HG03571 (cell line): ENCODE data around the gene LCP2.

Source experiments
- ATAC-seq: cut with Tn5 transposase; IDR thresholded peaks from one replicate; pipeline ENCODE4 v1.9.1; 2021; ENCODE audit not compliant: unreplicated experiment

The LCP2 gene

DNA sequence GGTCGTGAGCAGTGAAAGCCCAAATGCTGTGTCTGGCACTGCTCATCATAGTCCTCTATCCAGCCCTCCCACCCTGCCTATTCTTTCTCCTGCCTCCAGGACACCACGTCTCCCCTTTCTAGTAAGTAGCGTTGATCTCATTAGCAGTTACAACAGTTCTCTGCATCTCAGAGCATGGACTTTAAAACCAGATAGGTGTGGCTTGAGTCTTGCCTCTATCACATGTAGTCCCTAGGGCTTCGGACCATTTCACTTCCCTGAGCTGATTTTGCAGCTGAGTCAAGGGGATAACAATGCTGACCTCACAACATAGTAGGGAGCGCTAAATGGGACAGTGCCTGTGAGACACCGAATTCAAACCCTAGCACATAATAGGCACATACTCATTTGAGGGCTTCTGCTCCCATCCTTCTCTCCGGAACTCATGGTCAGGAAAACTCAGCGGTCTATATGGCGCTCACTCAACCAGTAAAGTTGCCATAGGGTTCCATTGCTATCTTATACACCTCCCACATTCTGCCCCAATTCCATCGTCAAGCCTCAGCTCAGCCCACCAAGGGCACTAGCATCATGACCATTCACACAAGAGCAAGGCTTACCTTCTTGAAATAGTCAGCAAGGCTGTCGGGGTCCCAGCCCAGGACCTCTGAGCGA is 515 bp downstream of the LCP2 start:
- ATAC-seq, result peak; percentile 54

- no peak for ATAC-seq
Measured at GRCh38 chr5:170296036-170296934, 1.3 kb downstream of the LCP2 start.

GRCh38 chr5:170294556-170294955 is 3.0 kb downstream of the LCP2 start:
- ATAC-seq, result no peak

DNA sequence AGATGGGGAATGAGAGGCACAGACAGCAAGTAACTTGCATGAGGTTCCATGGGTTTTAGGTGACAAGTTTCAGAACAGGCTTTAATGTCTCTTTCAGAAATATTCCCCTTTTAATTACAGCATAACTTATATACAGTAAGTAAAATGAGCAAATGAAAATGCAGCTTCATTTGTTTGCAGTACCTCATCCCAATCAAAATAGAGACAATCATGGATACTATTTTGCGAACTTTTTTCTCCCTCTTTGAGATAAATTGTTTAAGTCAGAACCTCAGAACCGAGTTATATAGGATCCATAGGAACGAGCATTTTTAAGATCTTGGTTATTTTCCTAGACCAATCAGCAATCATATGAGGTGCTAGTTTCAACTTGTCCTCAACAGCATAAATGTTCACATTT is 3.5 kb downstream of the LCP2 start:
- ATAC-seq, result no peak

DNA sequence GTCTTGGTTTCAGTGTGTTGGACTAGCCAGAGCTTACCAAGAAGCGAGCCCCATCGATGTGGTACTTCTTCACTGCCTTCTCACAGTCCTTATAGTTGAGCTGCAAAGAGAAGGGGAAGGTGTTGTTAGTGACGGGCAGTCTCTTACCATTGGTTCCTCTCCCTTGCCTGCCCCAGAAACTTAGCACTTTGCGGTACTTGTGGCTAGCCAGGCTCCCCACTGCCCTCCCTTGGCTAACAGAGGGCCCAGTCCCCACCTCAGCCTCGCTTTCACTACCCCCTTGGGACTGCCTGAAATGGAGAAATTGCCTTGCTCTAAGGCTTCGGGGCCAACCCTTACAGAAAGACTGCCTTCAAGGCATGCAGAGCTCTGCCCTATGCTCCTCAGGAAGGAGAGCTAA is 4.3 kb downstream of the LCP2 start:
- peak; percentile 78 for ATAC-seq

DNA sequence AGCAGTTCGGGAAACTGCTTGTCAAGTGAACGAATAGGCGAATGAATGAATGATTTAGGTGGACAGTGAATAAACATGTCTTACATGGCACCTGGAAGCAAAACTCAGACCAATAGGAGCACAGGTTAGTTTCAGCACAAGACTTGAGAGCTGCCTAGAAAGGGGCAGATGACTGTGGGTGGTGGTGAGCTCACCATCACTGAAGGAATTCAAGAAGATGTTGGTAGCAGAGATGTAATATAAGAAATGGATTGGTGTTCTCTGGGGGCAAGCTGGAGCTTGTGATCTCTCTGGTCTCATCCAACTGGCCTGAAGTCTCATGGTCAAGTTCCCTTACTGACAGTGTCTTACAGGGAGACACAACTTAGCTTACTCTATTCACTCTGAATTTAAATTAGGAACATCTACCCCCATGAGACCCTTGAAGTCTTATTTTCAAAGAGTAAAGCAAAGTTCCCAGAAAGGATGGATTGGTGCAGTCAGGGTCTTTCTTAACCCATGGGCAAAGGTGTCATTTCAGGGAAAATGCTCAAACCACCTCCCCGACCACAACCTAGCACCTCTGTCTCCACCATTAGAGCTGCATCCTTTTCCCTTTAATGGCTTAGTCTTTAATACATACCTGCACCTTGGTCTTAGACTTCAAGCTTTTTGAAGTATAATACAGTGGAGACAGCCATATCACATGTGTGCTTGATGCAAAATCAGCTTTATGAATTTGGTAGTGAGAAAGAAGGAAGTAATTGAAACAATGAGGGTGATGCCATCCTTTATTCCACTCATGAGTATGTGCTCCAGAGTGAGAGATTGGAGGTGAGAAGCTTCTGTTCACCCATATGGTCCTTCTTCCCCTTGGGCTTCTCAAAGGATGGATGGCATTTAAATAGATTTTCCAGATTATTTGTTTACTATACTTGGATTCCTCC is 5.1 kb downstream of the LCP2 start:
- ATAC-seq, result no peak

GRCh38 chr5:170290498-170290897 is 7.1 kb downstream of the LCP2 start:
- ATAC-seq, result no peak

- ATAC-seq, result no peak
Measured at GRCh38 chr5:170289764-170290163, 7.8 kb downstream of the LCP2 start.

DNA sequence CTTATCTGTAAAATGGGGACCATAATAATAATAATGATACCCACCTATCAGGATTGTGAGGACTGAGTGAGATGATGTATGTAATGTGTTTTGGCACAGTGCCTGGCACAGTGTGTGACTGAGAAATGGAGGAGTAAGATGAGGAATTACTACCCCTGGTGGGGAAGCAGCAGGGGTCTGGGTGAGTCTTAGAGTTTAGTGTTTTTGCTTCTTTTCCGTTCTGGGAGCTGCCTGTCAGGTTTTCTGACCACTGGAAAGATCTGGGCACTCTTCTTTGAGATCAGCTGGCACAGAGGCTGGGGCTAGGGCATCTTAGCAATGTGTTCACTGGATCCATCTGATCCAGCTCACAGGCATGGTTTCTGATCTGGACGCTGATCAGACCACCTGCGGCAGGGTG is 8.5 kb downstream of the LCP2 start:
- no peak for ATAC-seq

DNA sequence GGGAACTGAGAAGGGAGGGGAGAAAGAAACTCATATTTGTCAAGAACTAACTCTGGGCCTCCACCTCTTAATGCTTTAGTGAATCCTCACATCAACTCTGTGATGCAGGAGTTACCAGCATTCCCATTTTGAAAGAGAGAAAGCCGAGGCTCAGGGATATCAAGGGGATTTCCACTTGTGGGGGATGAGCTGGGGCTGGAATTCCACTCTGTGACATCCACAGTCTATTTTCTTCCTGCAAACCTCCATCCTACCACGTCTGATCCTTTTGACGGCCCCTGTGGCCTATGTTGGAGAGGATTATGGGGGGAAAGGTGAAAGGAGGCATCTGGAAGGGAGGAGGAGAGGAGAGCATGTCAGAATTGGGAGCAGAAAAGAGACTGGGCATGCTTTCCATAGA is 9.0 kb downstream of the LCP2 start:
- ATAC-seq, result no peak

- ATAC-seq, result no peak
Measured at GRCh38 chr5:170288151-170288550, 9.4 kb downstream of the LCP2 start.

DNA sequence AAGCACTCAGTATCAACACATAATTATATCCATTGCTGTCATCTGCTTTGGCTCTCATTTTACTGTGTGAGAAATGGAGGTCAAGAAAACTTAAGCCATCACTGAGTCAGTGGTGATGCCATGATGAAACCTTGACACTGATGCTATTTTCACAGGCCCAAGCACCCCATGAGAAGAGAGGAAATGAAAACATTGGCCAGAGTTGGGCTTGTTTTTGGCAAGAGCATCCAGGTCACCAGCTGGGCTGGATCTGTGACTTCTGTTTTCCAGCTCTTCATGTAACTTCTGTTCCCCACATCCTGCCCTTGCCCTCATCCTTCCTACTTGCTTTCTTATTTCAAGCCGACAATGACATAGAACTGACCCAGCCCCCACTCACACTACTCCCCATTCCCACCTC is 10.0 kb downstream of the LCP2 start:
- ATAC-seq, result no peak

DNA sequence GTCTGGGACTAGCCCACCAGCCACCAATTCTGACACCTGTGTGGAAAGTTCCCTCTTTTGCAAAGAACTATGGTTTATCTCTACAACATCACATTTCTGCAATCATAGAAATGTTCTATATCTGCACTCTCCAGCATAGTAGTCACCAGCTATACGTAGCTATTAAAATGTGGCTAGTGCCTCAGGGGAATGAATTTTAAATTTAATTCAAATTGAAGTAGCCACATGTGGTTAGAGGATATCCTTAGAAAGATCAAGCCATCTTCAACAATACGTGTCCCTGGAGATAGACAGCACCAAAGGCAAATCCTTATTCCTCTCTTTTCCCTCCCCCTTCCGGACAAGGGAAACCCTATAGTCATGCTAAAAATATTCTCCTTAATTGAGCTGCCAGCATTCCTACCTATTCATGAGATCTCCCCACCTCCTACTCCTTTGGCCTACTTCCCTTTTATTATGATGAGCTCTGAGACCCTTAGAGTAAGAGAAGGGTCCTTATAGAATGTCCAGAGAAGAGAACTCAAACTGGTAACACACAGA is 11.1 kb downstream of the LCP2 start:
- ATAC-seq, result no peak

GRCh38 chr5:170285181-170285580 is 12.4 kb downstream of the LCP2 start:
- ATAC-seq, result no peak

DNA sequence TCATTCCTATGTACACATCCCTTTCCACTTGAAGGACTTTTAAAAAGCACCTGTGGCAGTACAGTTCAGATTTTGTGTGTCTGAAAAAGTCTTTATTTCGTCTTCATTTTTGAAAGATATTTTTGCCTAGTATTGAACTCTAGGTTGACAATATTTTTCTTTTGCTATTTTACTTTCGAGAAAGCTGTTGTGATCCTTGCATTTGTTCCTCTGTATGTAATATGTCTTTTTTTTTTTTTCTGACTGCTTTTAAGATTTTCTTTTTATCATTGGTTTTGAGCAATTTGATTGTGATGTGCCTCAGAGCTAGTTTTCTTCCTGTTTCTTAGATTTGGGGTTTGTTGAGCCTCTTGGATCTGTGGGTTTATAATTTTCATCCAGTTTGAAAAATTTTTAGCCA is 13.3 kb downstream of the LCP2 start:
- ATAC-seq, result no peak

DNA sequence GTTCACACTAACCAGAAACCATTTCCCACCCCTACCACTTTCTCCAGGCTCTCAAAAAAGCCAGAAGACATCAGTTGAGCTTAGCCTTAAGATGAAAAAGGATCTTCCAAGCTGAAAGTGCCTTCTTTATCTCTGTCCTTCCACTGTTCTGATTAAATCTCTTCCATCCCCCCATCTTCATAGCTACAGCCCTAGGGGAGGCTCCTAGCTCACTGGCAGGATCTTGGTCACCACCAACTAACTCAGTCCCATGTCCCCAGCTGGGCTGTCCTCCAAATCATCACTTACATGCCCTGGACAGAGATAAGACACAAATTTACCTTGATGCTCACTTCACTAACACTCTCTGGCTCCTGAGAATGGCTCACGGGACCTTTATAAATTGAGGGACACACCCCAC is 14.3 kb downstream of the LCP2 start:
- ATAC-seq, result no peak

DNA sequence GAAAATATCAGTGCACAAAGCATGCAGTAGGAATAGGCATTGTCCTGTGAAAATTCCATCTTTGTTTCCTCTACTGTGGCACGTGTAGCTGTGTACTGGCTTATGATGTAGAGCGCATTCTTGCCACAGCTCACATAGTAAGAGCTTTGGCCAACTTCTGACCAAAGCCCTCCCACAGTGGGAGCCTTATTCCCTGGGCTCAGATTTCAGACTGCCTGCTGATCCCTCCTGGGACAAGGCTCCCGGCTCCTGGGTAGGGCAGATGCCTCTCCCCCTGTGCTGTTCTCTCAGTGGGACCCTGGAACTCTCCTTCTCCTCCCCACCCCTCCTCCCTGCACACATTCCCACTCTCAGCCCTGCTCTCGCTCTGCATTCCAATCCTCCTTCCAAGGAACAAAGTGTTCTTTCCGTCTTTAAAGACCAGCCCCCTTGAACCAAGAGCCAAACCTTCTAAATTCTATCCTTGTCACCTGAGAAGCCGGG is 17.5 kb downstream of the LCP2 start:
- ATAC-seq, result no peak

- no peak for ATAC-seq
Measured at GRCh38 chr5:170279459-170279817, 18.1 kb downstream of the LCP2 start.

GRCh38 chr5:170278611-170279458 is 18.7 kb downstream of the LCP2 start:
- peak; percentile 83 for ATAC-seq

DNA sequence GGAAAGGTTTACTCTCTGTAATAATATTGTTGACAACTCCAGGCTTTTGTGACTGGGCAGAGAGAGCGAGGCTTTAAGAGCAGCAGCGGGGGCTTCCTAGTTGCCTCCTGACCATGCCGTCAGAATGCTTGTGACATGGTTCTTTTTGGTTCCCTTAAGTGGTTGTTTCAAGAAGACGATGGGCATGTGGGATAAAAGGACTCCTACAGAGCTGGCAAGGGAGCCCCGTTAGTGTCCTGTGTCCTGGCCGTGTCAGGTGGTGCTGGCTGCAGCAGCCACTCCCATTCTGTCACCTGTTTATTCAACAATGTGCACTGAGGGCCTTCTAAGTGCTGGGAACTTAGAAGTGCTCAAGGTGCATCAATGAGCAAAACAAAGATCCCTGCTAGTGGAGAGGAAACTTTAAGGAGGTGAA is 19.7 kb downstream of the LCP2 start:
- no peak for ATAC-seq
